NB4 (cell line): ENCODE data around the gene PLEKHG4.

Experiments
- DNase-seq: peaks from one replicate; pipeline ENCODE4 v3.0.0; 2010; ENCODE audit warnings: low read depth
- H3K4me3 ChIP-seq: one replicate; pipeline ENCODE4 v1.5.1; 2011; ENCODE audit warnings: mild to moderate bottlenecking, low read depth, low read length, moderate library complexity
- MYC ChIP-seq: IDR thresholded peaks from 2 replicates; pipeline ENCODE4 v1.6.1; 2011; ENCODE audit warnings: low read depth, low read length
- POLR2A ChIP-seq: IDR thresholded peaks from 2 replicates; pipeline ENCODE4 v1.6.1; 2011; ENCODE audit warnings: mild to moderate bottlenecking; ENCODE audit not compliant: insufficient read length; ENCODE audit errors: extremely low read depth
- TF ChIP-seq, protein P1 (sequence below): IDR thresholded peaks from one replicate; pipeline ENCODE4 v1.5.1; 2012; ENCODE audit warnings: low read depth, low read length
- TF ChIP-seq, protein P2 (sequence below): IDR thresholded peaks from 2 replicates; pipeline ENCODE4 v1.6.1; 2011; ENCODE audit warnings: low read depth, low read length

The PLEKHG4 gene

DNA sequence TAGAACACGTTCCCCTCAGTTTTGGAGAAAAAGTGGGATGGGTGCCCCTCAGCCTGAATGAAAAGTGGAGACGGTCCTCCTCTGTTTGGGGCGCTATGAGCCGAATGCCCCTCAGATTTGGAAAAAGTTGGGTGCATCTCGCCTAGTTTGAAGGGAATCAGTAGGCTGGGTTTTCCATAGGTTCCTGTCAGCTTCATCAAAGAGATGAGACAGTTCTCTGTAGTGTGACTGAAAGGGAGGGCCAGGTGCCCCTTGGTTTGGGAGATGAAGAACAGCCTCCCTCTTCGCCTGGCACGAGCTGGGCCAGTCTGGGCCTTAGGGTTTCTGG lies 31.3 kb upstream of the PLEKHG4 start:
- DNase-seq = no peak
- H3K4me3 ChIP-seq = peak overlapping the region; percentile 14
- no peak for TF ChIP-seq MYC

DNA sequence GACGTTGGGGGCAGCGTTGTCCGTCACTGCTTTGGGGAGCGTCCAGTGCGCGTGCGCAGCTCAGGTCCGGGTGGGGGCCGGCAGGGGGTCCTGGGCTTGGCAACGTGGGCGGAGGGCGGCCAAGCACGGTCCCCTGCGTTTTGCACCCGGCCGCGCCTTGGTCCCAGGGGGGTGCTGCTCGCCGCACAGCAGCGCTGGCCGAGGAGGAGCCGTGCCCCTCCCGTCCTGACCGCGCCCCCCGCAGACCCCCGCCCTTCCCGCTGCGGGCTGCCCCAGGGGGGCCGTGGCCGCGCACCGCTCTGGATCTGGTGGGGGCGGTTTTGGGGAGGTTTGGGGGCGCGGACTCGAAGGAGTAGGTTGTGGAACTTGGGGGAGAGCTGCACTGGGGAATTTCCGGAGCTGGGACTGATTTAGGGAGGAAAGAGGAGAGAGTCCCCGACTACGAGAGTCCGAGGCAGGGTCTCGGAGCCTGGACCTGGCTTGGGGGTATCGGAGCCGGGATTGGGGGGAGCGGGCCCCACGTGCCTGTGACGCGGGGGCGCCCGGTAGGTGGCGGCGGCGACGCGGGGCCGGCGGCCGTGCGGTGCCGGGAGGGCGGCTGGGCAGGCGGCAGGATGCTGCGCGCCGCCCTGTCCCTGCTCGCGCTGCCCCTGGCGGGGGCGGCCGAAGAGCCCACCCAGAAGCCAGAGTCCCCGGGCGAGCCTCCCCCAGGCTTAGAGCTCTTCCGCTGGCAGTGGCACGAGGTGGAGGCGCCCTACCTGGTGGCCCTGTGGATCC lies 30.7 kb upstream of the PLEKHG4 start, which contains the start of gene SLC9A5:
Gene SLC9A5 (plus strand): TSS at position 579 of the 777 bp plus-strand sequence. CDS start 36 bp downstream, at position 615.
- TF ChIP-seq MYC = peak; percentile 27; the same call in 1 of the 2 replicates
- TF ChIP-seq, protein P1, sequence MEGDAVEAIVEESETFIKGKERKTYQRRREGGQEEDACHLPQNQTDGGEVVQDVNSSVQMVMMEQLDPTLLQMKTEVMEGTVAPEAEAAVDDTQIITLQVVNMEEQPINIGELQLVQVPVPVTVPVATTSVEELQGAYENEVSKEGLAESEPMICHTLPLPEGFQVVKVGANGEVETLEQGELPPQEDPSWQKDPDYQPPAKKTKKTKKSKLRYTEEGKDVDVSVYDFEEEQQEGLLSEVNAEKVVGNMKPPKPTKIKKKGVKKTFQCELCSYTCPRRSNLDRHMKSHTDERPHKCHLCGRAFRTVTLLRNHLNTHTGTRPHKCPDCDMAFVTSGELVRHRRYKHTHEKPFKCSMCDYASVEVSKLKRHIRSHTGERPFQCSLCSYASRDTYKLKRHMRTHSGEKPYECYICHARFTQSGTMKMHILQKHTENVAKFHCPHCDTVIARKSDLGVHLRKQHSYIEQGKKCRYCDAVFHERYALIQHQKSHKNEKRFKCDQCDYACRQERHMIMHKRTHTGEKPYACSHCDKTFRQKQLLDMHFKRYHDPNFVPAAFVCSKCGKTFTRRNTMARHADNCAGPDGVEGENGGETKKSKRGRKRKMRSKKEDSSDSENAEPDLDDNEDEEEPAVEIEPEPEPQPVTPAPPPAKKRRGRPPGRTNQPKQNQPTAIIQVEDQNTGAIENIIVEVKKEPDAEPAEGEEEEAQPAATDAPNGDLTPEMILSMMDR = no peak
- peak; percentile 60 for DNase-seq
- peak within 1 kb of the TSS; percentile 14 for H3K4me3 ChIP-seq

DNA sequence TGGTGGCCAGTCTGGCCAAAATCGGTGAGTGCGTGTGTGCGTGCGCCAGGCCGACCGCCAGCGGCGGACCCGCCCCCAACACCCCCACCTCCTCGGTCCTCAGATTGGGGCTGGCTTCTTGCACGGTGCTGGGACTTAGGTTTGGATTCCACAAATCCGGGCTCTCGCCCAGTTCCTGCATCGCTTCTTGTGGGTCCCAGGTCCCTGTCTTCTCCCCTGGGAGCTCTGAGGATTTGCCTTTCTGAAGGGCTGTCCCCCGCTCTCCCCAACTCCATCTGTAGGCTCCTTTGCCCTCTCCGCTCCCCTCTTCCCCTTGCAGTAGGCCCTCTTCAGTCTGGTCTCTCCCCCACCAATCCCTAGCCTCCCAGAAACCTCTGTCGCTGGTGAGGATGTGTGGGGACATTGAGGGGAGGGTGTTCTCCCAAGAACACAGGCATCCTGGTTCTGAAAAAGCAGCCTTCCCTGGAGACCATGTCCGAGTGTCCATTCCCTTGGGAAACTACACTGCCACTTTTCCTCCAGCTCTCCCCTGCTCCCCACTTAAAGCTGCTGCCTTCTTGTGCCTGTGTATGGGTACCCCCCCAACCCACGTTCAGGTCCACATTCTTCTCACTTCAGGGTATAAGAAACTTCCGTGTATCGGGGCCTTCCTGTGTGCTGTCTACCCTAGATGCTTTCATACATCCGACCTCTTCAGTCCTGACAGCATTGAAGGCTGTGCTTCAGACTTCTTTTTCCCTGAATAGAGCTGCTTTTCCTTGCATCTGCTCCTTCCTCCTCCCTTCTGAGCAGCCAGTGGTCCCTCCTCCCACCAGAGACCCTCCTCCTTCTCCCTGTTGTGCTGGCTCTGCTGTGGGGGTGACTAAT lies 29.9 kb upstream of the PLEKHG4 start:
- no peak overlapping the region for H3K4me3 ChIP-seq
- no peak for DNase-seq
- TF ChIP-seq, protein P2, sequence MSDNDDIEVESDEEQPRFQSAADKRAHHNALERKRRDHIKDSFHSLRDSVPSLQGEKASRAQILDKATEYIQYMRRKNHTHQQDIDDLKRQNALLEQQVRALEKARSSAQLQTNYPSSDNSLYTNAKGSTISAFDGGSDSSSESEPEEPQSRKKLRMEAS = no peak
- TF ChIP-seq POLR2A = no peak
- TF ChIP-seq MYC = no peak
- TF ChIP-seq, protein P1 = no peak

DNA sequence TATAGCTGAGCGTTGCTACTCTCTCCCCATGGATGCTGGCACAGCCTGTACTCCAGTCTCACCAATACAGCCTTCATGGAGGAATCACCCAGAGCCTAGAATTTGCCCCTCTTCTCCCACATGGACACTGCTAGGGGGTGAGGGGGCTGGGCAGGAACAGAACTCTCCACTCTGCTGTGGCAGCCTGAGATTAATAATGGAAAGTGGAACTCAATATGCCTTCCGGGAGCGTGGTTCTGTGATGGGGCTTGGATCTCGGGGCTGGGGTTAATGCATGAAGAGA lies 29.3 kb upstream of the PLEKHG4 start:
- no peak for DNase-seq
- no peak overlapping the region for H3K4me3 ChIP-seq
- TF ChIP-seq MYC (no peak), POLR2A (no peak)
- TF ChIP-seq, protein P2 = no peak
- TF ChIP-seq, protein P1 = no peak

DNA sequence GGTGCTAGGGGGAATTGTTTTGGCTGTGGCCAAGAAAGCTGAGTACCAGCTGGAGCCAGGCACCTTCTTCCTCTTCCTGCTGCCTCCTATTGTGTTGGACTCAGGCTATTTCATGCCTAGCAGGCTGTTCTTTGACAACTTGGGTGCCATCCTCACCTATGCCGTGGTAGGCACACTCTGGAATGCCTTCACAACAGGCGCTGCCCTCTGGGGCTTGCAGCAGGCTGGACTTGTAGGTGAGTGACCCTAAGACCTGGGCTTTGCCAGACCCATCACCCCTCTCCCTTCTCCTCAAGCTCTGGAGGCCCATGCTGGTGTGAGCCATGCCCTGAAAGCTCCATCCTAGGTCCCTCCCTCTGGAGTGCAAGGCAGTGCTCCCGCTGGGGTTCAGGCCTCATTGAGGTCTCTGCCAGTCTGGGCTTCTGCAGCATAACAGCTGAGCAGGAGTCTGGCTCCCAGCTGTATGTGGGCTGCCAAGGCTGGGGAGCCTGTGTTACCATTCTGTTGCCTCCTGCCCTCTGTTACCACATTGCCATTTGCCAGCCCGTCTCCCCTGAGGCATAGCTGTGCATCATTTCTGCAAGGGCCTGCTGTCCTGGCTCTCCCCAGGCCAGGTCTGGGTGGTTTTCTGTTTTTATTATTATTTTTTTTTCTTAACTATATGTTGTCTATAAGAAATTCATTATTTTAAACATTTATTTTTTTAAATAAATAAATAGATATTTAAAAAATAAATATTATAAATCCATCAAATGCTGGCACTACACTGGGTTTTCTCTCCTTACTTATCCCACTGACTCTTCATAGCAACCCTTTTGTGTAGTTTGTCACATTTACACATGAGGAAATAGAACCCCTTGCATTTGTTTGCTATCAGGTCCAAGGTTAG lies 26.5 kb upstream of the PLEKHG4 start:
- TF ChIP-seq, protein P2 = no peak
- TF ChIP-seq MYC (no peak), POLR2A (no peak)
- TF ChIP-seq, protein P1 = no peak
- DNase-seq = no peak
- H3K4me3 ChIP-seq = no peak overlapping the region
